GM23338 (cell line): ENCODE results near the gene AMPH.

ENCODE experiments used
- CREB1 ChIP-seq: fragments of 250-450 bp; sonication (Bioruptor Pico); IDR thresholded peaks from 2 replicates; pipeline ENCODE4 v1.5.0; 2020; ENCODE audit warnings: low read depth, mild to moderate bottlenecking, moderate library complexity
- CTCF ChIP-seq, 2 experiments: fragments of 200-600 bp in 1 of 2; sonication (generic) in 1 of 2; conservative IDR thresholded peaks; 2 replicates each; pipeline versions ENCODE4 v1.5.1 to v1.6.1; 2016 to 2017; ENCODE audit warnings: antibody characterized with exemption in 2 of 2, low read depth in 2 of 2, mild to moderate bottlenecking in 2 of 2, moderate library complexity in 1 of 2
- ETS1 ChIP-seq: IDR thresholded peaks from 2 replicates; pipeline ENCODE4 v1.6.1; 2016; ENCODE audit warnings: antibody characterized with exemption
- EZH2 ChIP-seq: fragments of 200-600 bp; sonication (generic); IDR thresholded peaks from one replicate; pipeline ENCODE4 v1.8.0; 2017; ENCODE audit warnings: antibody characterized with exemption, mild to moderate bottlenecking, low read depth; ENCODE audit not compliant: unreplicated experiment
- EZH2phosphoT487 ChIP-seq: fragments of 200-600 bp; sonication (generic); IDR thresholded peaks from one replicate; pipeline ENCODE4 v1.8.1; 2018; ENCODE audit warnings: antibody characterized with exemption; ENCODE audit not compliant: unreplicated experiment
- JUNB ChIP-seq: IDR thresholded peaks from one replicate; pipeline ENCODE4 v1.6.1; 2016; ENCODE audit warnings: antibody characterized with exemption; ENCODE audit not compliant: unreplicated experiment
- POLR2AphosphoS5 ChIP-seq: IDR thresholded peaks from 2 replicates; pipeline ENCODE4 v1.6.1; 2016; ENCODE audit warnings: antibody characterized with exemption, low read depth
- REST ChIP-seq: IDR thresholded peaks from one replicate; pipeline ENCODE4 v1.6.1; 2018; ENCODE audit warnings: antibody characterized with exemption; ENCODE audit not compliant: unreplicated experiment
- ZNF114 ChIP-seq: fragments of 250-450 bp; sonication (Bioruptor Pico); IDR thresholded peaks from 2 replicates; pipeline ENCODE4 v1.5.0; 2020; ENCODE audit warnings: mild to moderate bottlenecking, moderate library complexity
- ZNF331 ChIP-seq: fragments of 250-450 bp; sonication (Bioruptor Pico); IDR thresholded peaks from 2 replicates; pipeline ENCODE4 v1.5.0; 2020; ENCODE audit warnings: low read depth, mild to moderate bottlenecking, moderate library complexity

- no peak for TF ChIP-seq CTCF (conservative IDR thresholded peaks at IDR 0.05; ENCODE audit: low read depth in 2 of 2)
- no peak for TF ChIP-seq EZH2
- no peak for TF ChIP-seq CREB1 (CRISPR knock-in tag)
- no peak for TF ChIP-seq ZNF114
- no peak for TF ChIP-seq POLR2AphosphoS5
- no peak for TF ChIP-seq EZH2phosphoT487
- no peak for TF ChIP-seq REST
- TF ChIP-seq ETS1 = no peak
- TF ChIP-seq JUNB = no peak
- no peak for TF ChIP-seq ZNF331 (CRISPR knock-in tag)
These were observed 247.9 kb downstream of the AMPH start for GRCh38 chr7:38383281-38383680.
